Fibroblast of lung (primary cell): ENCODE measurements around the gene MED17. TPM values are rescaled to one million over a fixed set of nuclear protein-coding genes. Genes with fewer than 3 reads are reported as not detected.
"Not testable (repeated sequence)": the region's sequence is repeated elsewhere in the genome, so short reads cannot be mapped to it uniquely, and the experiment has no call there.

ENCODE experiments used
- DNase-seq, 2 donors: peaks; one replicate each; pipeline versions ENCODE4 v3.0.0 to v3.0.0-alpha.2; 2010; ENCODE audit warnings: low read depth in 2 of 2
- H2AFZ ChIP-seq: 2 replicates; pipeline ENCODE4 v1.5.1; 2012; ENCODE audit warnings: low read length, control low read depth, inconsistent platforms
- H3K27ac ChIP-seq: 2 replicates; pipeline ENCODE4 v1.5.1; 2011; ENCODE audit warnings: low read length, control low read depth; ENCODE audit not compliant: insufficient read depth
- H3K27me3 ChIP-seq: 2 replicates; pipeline ENCODE4 v1.5.1; 2011; ENCODE audit warnings: mild to moderate bottlenecking, low read length; ENCODE audit not compliant: control insufficient read depth, insufficient read depth
- H3K36me3 ChIP-seq: 2 replicates; pipeline ENCODE4 v1.5.1; 2011; ENCODE audit warnings: low read length; ENCODE audit not compliant: control insufficient read depth, insufficient read depth
- H3K4me1 ChIP-seq: 2 replicates; pipeline ENCODE4 v1.5.1; 2011; ENCODE audit warnings: low read length; ENCODE audit not compliant: control insufficient read depth, insufficient read depth; ENCODE audit errors: extremely low read depth
- H3K4me2 ChIP-seq: 2 replicates; pipeline ENCODE4 v1.5.1; 2011; ENCODE audit warnings: low read length, control low read depth; ENCODE audit not compliant: insufficient read depth; ENCODE audit errors: extremely low read depth
- H3K4me3 ChIP-seq, 4 experiments: fragments of 200-600 bp in 1 of 4; sonication (generic) in 1 of 4; replicated peaks in 1 of 4; 2 replicates each; pipeline ENCODE4 v1.5.1; 2011 to 2016; ENCODE audit warnings: low read length in 4 of 4, low read depth in 3 of 4, mild to moderate bottlenecking in 3 of 4, control low read depth in 2 of 4, inconsistent platforms in 1 of 4, mixed read lengths in 1 of 4; ENCODE audit not compliant: insufficient read depth in 1 of 4; ENCODE audit errors: control extremely low read depth in 1 of 4
- H3K79me2 ChIP-seq: 2 replicates; pipeline ENCODE4 v1.5.1; 2012; ENCODE audit warnings: mild to moderate bottlenecking, low read length, inconsistent platforms; ENCODE audit not compliant: control insufficient read depth, insufficient read depth
- H3K9ac ChIP-seq: 2 replicates; pipeline ENCODE4 v1.5.1; 2011; ENCODE audit warnings: mild to moderate bottlenecking, low read length, control low read depth; ENCODE audit not compliant: insufficient read depth
- H3K9me3 ChIP-seq: 2 replicates; pipeline ENCODE4 v1.5.1; 2012; ENCODE audit warnings: low read depth, low read length; ENCODE audit not compliant: control insufficient read depth, insufficient read depth
- H4K20me1 ChIP-seq: 2 replicates; pipeline ENCODE4 v1.5.1; 2011; ENCODE audit warnings: low read length; ENCODE audit not compliant: control insufficient read depth, insufficient read depth; ENCODE audit errors: extremely low read depth
- EZH2 ChIP-seq: IDR thresholded peaks from 2 replicates; pipeline ENCODE4 v1.5.1; 2012; ENCODE audit warnings: low read length, control low read depth, mild to moderate bottlenecking; ENCODE audit errors: missing control alignments
- polyA plus RNA-seq, 2 donors: library from polyadenylated mRNA; depleted of rRNA in 1 of 2; stranded (reverse) in 1 of 2; unstranded in 1 of 2; fragments of >200 nt; gene quantifications; 2 replicates each; pipeline ENCODE4 v1.2.1, GENCODE V29; 2011 to 2012; ENCODE audit warnings: missing spikeins in 1 of 2
- total RNA-seq: library from RNA; depleted of rRNA; stranded (reverse); fragments of >200 nt; gene quantifications from 2 replicates; pipeline ENCODE4 v1.2.1, GENCODE V29; 2014
- TF ChIP-seq, protein P1 (sequence below), 2 donors: IDR thresholded peaks in 1 of 2; conservative IDR thresholded peaks in 1 of 2; 1 replicate in 1 of 2; 2 replicates in 1 of 2; pipeline ENCODE4 v1.5.1; 2011 to 2012; ENCODE audit warnings: low read length in 2 of 2, control low read depth in 1 of 2, inconsistent platforms in 1 of 2, low read depth in 1 of 2, mild to moderate bottlenecking in 1 of 2

The MED17 gene
- total and polyA plus RNA-seq, 2 donors (not counting 1 experiment from before 2014, with no cell fraction given), result 24.1 to 25.6 TPM

DNA sequence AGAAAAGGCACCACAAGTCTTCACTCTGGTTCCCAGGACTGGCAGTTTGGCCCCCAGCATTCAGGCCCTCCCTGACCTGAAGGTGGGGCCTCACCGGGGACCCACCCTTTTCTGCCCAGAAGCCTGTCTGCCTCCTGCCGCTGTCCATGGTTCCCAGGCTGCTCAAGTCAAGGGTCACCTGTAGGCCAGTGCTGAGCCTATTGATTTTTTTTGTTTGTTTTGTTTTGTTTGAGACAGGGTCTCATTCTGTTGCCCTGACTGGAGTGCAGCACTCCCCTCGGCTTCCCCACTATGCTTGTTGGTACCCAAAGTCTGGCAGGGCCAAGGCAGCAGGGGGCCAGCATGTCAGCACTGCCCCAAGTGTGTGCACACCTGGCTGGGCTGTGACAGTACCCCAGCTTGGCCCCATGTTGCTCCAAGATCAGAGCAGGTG is 11.0 kb upstream of the MED17 start:
- Histone ChIP-seq H3K4me2 (no peak overlapping the region), H3K9ac (no peak overlapping the region), H3K27me3 (no peaks in the 10 kb centered on the region), H2AFZ (no peak overlapping the region), H3K79me2 (no peaks in the 10 kb centered on the region), H3K9me3 (no peaks in the 10 kb centered on the region), H4K20me1 (no peaks in the 10 kb centered on the region), H3K27ac (no peak overlapping the region), H3K4me1 (no peaks in the 10 kb centered on the region), H3K4me3 (no peak overlapping the region), H3K36me3 (no peaks in the 10 kb centered on the region)
- TF ChIP-seq EZH2, result no peak
- DNase-seq, result no peak

DNA sequence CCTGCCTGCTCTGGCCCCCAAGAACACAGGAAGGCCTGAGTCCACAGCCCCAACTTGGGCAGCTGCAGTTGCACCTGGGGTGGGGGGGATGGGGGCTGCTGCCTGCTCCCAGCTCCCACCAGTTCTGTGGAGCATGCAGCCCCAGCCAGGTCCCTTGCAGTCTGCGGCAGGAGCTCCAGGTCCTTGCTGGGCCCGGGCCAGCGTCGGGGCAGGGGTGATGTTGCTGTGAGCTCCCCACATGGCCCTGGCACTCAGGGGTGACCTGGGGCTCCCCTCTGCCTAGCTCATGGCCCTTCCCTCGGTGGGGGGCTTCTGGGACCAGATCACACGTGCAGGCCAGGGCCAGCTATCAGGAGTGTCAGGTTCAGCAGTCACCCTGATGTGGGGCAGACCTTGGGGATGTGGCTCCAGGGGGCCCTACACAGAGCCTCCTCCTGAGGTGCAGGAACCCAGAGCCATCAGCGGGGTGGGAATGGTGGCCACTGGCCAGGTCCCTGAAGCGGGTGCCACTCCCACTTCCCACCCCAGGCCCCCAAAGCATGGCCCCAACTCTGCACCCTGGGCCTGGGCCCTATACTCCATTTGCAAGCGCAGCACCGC is 10.4 kb upstream of the MED17 start:
- Histone ChIP-seq H4K20me1 (no peaks in the 10 kb centered on the region), H3K4me1 (no peaks in the 10 kb centered on the region), H3K9me3 (no peaks in the 10 kb centered on the region), H3K79me2 (no peaks in the 10 kb centered on the region), H2AFZ (no peak overlapping the region), H3K36me3 (no peaks in the 10 kb centered on the region), H3K27me3 (no peaks in the 10 kb centered on the region), H3K27ac (no peak overlapping the region), H3K9ac (no peak overlapping the region), H3K4me3 (no peak overlapping the region), H3K4me2 (no peak overlapping the region)
- TF ChIP-seq, protein P1, sequence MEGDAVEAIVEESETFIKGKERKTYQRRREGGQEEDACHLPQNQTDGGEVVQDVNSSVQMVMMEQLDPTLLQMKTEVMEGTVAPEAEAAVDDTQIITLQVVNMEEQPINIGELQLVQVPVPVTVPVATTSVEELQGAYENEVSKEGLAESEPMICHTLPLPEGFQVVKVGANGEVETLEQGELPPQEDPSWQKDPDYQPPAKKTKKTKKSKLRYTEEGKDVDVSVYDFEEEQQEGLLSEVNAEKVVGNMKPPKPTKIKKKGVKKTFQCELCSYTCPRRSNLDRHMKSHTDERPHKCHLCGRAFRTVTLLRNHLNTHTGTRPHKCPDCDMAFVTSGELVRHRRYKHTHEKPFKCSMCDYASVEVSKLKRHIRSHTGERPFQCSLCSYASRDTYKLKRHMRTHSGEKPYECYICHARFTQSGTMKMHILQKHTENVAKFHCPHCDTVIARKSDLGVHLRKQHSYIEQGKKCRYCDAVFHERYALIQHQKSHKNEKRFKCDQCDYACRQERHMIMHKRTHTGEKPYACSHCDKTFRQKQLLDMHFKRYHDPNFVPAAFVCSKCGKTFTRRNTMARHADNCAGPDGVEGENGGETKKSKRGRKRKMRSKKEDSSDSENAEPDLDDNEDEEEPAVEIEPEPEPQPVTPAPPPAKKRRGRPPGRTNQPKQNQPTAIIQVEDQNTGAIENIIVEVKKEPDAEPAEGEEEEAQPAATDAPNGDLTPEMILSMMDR (conservative IDR thresholded peaks at IDR 0.05 in 1 of 2, IDR thresholded peaks at IDR 0.05 in 1 of 2; ENCODE audit: low read depth in 1 of 2, low read length in 2 of 2), result no peak
- no peak for TF ChIP-seq EZH2
- DNase-seq, result no peak

DNA sequence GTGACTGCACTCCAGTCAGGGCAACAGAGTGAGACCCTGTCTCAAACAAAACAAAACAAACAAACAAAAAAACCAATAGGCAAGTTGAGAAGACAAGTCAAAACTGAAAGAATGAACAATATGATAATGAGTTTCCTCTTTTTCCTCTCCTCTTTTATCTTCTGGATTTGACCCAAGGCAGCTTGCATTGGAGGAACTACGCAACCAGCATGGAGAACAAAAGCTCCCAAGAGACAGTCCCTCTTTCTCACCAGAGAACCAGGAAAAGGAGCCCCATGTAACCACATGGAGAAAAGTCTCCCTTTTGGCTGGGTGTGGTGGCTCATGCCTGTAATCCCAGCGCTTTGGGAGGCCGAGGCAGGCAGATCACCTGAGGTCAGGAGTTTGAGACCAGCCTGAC is 9.5 kb upstream of the MED17 start:
- H3K27ac ChIP-seq, H3K4me2 ChIP-seq, DNase-seq, H3K9ac ChIP-seq, H3K79me2 ChIP-seq, H3K36me3 ChIP-seq, H2AFZ ChIP-seq, H3K4me3 ChIP-seq, H3K4me1 ChIP-seq, H4K20me1 ChIP-seq, H3K9me3 ChIP-seq, H3K27me3 ChIP-seq: not testable (repeated sequence)

DNA sequence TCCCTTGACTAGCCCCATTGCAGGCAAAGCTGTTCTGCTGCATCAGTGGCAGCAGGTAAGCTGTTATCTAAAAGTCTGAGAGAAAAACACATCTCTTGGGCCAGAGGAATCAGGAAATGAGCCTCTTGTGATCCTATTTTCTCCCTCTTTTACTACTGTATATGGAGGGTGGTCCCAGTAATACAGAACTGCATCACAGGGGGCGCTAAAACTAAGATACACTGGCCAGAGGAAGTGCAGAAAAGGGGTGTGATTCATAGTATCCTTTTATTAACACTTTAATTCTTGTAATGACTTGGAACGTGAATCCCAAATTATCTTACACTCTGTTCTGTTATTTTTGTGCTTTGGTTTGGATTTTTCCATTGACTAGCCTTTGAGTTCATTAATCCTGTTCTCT is 8.8 kb upstream of the MED17 start:
- H3K9me3 ChIP-seq, result no peaks in the 10 kb centered on the region
- no peaks in the 10 kb centered on the region for H3K36me3 ChIP-seq
- no peak overlapping the region for H3K4me3 ChIP-seq
- H3K4me2 ChIP-seq, result no peak overlapping the region
- H4K20me1 ChIP-seq, result no peaks in the 10 kb centered on the region
- no peaks in the 10 kb centered on the region for H3K4me1 ChIP-seq
- no peak overlapping the region for H3K9ac ChIP-seq
- no peaks in the 10 kb centered on the region for H3K79me2 ChIP-seq
- no peak overlapping the region for H3K27ac ChIP-seq
- TF ChIP-seq EZH2, result no peak
- TF ChIP-seq, protein P1 (conservative IDR thresholded peaks at IDR 0.05 in 1 of 2, IDR thresholded peaks at IDR 0.05 in 1 of 2; ENCODE audit: low read depth in 1 of 2, low read length in 2 of 2), result no peak
- no peak for DNase-seq
- no peaks in the 10 kb centered on the region for H3K27me3 ChIP-seq
- H2AFZ ChIP-seq, result no peak overlapping the region
